MM.1S (cell line): ENCODE data around the gene HOXD8.

ENCODE experiments used
- DNase-seq: peaks from one replicate; pipeline ENCODE4 v3.0.0-alpha.2; 2015
- H2AFZ ChIP-seq: fragments of 300-600 bp; sonication (generic); 2 replicates; pipeline ENCODE4 v1.6.0; 2016; ENCODE audit warnings: antibody characterized with exemption, low read length
- H3F3A ChIP-seq: fragments of 300-600 bp; sonication (generic); 2 replicates; pipeline ENCODE4 v1.6.1; 2016; ENCODE audit warnings: mild to moderate bottlenecking, antibody characterized with exemption, low read length, moderate library complexity, mixed read lengths; ENCODE audit not compliant: insufficient read depth
- H3K27ac ChIP-seq: fragments of 300-600 bp; sonication (generic); 2 replicates; pipeline ENCODE4 v1.5.1; 2016; ENCODE audit warnings: mild to moderate bottlenecking, low read length
- H3K27me3 ChIP-seq: fragments of 300-600 bp; sonication (generic); replicated peaks from 2 replicates; pipeline ENCODE4 v1.6.0; 2016; ENCODE audit warnings: low read length; ENCODE audit not compliant: insufficient read depth
- H3K36me3 ChIP-seq: fragments of 300-600 bp; sonication (generic); replicated peaks from 2 replicates; pipeline ENCODE4 v1.6.1; 2016; ENCODE audit warnings: mild to moderate bottlenecking, low read length, mixed read lengths; ENCODE audit not compliant: insufficient read depth
- H3K4me1 ChIP-seq: fragments of 300-600 bp; sonication (generic); 2 replicates; pipeline ENCODE4 v1.6.1; 2016; ENCODE audit warnings: low read length, mixed read lengths
- H3K4me2 ChIP-seq: fragments of 300-600 bp; sonication (generic); 2 replicates; pipeline ENCODE4 v1.6.0; 2016; ENCODE audit warnings: low read depth, low read length
- H3K4me3 ChIP-seq: fragments of 300-600 bp; sonication (generic); 2 replicates; pipeline ENCODE4 v1.5.1; 2016; ENCODE audit warnings: low read length, mixed read lengths
- H3K79me2 ChIP-seq: fragments of 300-600 bp; sonication (generic); 2 replicates; pipeline ENCODE4 v1.6.1; 2016; ENCODE audit warnings: mixed run types, low read length, mixed read lengths
- H3K9ac ChIP-seq: fragments of 300-600 bp; sonication (generic); 2 replicates; pipeline ENCODE4 v1.6.1; 2016; ENCODE audit warnings: low read length, mixed read lengths
- H3K9me2 ChIP-seq: fragments of 300-600 bp; sonication (generic); replicated peaks from 2 replicates; pipeline ENCODE4 v1.6.1; 2016; ENCODE audit warnings: mild to moderate bottlenecking, low read length, mixed read lengths; ENCODE audit not compliant: insufficient read depth
- H3K9me3 ChIP-seq: fragments of 300-600 bp; sonication (generic); replicated peaks from 2 replicates; pipeline ENCODE4 v1.6.1; 2016; ENCODE audit warnings: mild to moderate bottlenecking, low read length, mixed read lengths; ENCODE audit not compliant: insufficient read depth
- H4K20me1 ChIP-seq: fragments of 300-600 bp; sonication (generic); 2 replicates; pipeline ENCODE4 v1.6.1; 2016; ENCODE audit warnings: mild to moderate bottlenecking, low read length, moderate library complexity, mixed read lengths; ENCODE audit not compliant: insufficient read depth
- EZH2 ChIP-seq: fragments of 300-600 bp; sonication (generic); optimal IDR thresholded peaks from 2 replicates; pipeline ENCODE3; 2017; ENCODE audit warnings: low read depth, mild to moderate bottlenecking, antibody characterized with exemption, low read length, mixed read lengths
- EZH2phosphoT487 ChIP-seq: fragments of 300-600 bp; sonication (generic); IDR thresholded peaks from 2 replicates; pipeline ENCODE4 v1.6.1; 2018; ENCODE audit warnings: antibody characterized with exemption, low read length
- TF ChIP-seq, protein P1 (sequence below): fragments of 300-600 bp; sonication (generic); IDR thresholded peaks from 2 replicates; pipeline ENCODE4 v1.5.1; 2016; ENCODE audit warnings: antibody characterized with exemption, low read length, mixed read lengths

The HOXD8 gene

DNA sequence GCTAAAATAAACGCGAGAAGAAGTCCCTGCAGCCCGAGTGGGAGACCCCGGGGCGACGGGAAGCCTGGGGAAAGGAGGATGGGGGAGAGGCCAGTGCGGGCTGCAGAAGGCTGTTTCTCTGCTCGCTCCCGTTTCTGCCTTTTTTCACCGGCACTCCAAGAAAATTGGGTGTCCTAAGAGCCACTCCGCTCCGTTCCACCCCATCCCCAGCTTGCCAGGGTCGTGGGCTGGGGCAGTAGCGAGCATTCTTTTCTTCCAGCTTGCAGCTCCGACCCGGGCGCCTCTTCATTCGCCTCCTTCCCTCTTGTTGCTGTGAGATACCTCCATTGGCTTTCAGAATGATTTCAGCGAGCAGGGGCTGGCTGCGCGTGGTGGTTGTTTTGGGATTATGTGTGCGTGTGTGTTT, 28.7 kb downstream of the HOXD8 start:
- Histone ChIP-seq H3K4me1 (no peaks in the 10 kb centered on the region), H4K20me1 (no peaks in the 10 kb centered on the region), H3K9me2 (no peaks in the 10 kb centered on the region), H3K9me3 (no peaks in the 10 kb centered on the region), H3K4me2 (no peak overlapping the region), H3F3A (no peaks in the 10 kb centered on the region), H3K4me3 (no peak overlapping the region), H3K27ac (no peak overlapping the region), H2AFZ (no peak overlapping the region), H3K36me3 (no peaks in the 10 kb centered on the region), H3K27me3 (peaks cover 5% of the 10 kb centered on the region; the same call in 1 of the 2 replicates), H3K79me2 (no peaks in the 10 kb centered on the region), H3K9ac (no peak overlapping the region)
- TF ChIP-seq EZH2phosphoT487 (no peak), EZH2 (no peak)
- TF ChIP-seq, protein P1, sequence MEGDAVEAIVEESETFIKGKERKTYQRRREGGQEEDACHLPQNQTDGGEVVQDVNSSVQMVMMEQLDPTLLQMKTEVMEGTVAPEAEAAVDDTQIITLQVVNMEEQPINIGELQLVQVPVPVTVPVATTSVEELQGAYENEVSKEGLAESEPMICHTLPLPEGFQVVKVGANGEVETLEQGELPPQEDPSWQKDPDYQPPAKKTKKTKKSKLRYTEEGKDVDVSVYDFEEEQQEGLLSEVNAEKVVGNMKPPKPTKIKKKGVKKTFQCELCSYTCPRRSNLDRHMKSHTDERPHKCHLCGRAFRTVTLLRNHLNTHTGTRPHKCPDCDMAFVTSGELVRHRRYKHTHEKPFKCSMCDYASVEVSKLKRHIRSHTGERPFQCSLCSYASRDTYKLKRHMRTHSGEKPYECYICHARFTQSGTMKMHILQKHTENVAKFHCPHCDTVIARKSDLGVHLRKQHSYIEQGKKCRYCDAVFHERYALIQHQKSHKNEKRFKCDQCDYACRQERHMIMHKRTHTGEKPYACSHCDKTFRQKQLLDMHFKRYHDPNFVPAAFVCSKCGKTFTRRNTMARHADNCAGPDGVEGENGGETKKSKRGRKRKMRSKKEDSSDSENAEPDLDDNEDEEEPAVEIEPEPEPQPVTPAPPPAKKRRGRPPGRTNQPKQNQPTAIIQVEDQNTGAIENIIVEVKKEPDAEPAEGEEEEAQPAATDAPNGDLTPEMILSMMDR: no peak
- DNase-seq: no peak

DNA sequence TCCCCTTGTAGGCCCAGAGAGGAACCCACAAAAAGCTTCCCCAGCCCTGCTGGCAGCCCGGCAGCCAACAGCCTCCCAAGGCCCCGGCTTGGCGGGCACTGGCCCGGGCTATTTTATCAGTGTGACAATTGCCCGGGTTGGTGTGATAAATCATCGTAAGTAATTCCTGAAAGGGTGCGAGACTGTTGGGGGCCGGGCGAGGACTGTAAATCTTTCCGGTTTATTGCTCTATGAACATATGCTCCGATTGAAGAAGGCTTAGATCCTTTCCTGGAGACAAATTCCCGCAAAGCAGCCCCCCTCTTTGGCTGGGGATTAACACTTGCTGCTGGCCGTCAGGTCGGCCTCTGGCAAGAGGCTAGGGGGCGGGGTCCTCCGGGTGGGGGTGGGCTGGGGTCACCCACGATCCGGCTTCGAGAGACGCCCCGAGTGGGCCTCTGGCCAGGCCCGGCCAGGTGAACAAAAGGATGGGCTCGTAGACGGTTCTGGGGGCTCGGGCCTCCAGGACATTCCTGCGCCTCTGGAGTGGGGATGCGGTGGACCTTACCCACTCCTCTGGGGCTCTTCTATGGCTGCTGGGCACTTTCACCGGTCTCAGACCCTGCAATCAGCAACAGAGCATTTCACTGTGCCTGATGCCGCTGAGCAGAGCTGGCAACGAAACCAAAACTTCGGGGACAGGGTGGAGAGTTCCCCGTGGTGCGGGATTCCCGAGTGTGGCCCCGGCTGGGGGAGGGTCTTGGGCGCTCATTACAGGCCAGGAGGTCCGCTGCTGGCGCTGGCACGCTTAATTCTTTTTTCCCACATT, 29.6 kb downstream of the HOXD8 start:
- no peaks in the 10 kb centered on the region for H3K79me2 ChIP-seq
- no peak overlapping the region for H3K27ac ChIP-seq
- no peaks in the 10 kb centered on the region for H3K4me1 ChIP-seq

DNA sequence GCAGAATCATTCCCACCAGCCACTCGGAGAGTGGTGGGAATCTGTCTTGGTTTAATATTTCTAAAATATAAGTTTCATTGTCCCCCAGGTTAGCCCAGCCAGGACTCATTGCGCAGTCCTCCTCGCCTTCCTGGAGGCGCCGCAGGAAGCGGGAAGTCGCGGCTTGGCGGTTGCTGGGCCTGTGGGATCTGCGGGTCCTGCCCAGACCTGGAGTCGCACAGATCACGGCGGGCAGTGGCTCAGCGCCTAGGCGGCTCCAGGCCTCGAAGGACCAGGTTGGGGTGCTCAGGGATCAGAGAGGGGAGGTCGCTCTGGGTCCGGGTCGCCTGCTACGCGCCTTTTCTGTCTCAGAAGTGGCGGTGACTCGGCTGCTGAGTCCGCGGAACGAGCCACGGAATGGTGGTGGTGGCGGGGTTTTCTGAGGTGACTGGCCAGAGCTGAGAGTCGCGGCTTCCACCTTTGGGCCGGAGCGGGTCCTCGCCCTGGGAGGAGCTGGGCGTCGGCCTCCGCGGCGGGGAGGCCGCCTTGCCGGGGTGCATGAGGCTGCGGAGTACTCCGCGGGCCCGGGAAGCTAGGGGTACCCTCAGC, 30.3 kb downstream of the HOXD8 start:
- Histone ChIP-seq H3K9me2 (no peaks in the 10 kb centered on the region), H3K4me3 (no peak overlapping the region), H3K27me3 (peaks cover 8% of the 10 kb centered on the region; the same call in 1 of the 2 replicates), H3F3A (no peaks in the 10 kb centered on the region), H2AFZ (no peak overlapping the region), H3K27ac (no peak overlapping the region), H3K79me2 (no peaks in the 10 kb centered on the region), H3K9me3 (no peaks in the 10 kb centered on the region), H3K9ac (no peak overlapping the region), H4K20me1 (no peaks in the 10 kb centered on the region), H3K4me1 (no peaks in the 10 kb centered on the region), H3K36me3 (no peaks in the 10 kb centered on the region), H3K4me2 (no peak overlapping the region)
- TF ChIP-seq, protein P1: no peak
- TF ChIP-seq EZH2 (no peak), EZH2phosphoT487 (no peak)
- no peak for DNase-seq

More for the DNA sequence above, 29.6 kb downstream of the HOXD8 start:
- Histone ChIP-seq H3K4me2 (no peak overlapping the region), H3K36me3 (no peaks in the 10 kb centered on the region), H2AFZ (no peak overlapping the region), H3K27me3 (peaks cover 8% of the 10 kb centered on the region; the same call in 1 of the 2 replicates), H3K9ac (no peak overlapping the region), H3F3A (no peaks in the 10 kb centered on the region), H3K4me3 (no peak overlapping the region), H3K9me2 (no peaks in the 10 kb centered on the region), H4K20me1 (no peaks in the 10 kb centered on the region), H3K9me3 (no peaks in the 10 kb centered on the region)
- no peak for DNase-seq
- TF ChIP-seq EZH2 (no peak), EZH2phosphoT487 (no peak)
- TF ChIP-seq, protein P1: no peak
